NCI-H1105 treated with DMSO at 0.1 percent for 48 hours (cell line): ENCODE results near the gene MOV10.

Source experiments
- DNase-seq: peaks from one replicate; lab custom pipeline; 2025; lab: John Stamatoyannopoulos, UW

Gene MOV10

DNA sequence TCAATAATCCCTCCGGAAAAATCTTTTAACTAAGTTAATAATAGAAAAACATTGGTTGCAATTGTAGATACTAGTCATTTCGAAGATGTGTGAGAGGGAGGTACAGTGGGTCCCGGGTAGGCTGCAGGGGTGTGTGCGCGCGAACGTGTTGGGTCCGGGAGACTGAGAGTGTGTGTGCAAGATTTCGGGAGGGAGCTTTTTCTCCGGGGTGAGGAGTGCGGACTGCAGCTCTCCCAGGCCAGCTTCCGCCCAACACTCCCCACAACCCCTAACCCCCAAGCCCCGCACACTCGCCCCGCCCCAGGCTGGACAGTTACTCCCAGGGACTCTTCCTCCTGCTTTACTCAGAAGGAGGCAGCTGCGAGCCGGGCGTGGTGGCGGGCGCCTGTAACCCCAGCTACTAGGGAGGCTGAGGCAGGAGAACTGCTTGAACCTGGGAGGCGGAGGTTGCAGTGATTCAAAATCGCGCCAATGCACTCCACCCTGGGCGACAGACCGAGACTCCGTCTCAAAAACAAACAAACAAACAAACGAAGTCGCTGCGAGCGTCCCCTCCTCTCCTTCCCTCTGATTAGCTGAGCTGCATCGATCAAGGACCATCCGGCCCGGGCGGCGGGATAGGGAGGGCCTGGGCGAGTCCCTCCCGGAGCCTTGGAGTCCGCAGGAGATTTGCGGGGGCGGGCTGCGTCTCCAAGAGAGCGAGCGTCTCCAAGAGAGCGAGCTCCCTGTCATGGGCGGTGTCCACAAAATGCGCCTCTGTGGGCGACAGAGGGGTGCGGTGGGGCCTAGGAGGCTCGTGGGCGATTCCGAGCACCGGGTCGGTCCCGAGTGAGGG is 68.9 kb downstream of the MOV10 start:
- no peak for DNase-seq

- no peak for DNase-seq
These were observed 69.6 kb downstream of the MOV10 start for GRCh38 chr1:112744009-112744578.

DNA sequence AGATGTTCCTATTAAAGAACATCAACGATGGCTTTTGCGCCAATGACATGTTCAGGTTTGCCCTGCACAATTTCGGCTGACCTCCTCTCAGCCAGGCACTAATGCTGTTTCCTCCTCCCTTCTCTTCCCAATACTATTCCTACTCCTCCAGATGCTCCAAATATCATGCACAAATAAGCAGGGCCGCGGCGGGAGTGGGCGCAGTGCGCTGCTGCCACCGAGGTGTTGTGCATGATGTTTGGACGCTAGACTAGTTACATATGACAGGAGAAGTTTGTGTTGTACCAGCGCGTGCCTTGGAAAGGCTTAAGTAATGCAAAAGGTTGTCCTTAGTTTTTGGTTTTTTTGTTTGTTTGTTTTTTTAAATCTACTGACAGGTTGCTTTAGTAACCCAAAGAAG is 73.9 kb downstream of the MOV10 start:
- DNase-seq, result no peak
